Stimulated activated CD4-positive, alpha-beta T cell treated with anti-CD3 and anti-CD28 coated beads, Interleukin-12 subunit alpha, Interleukin-12 subunit beta, amount 100 ng/mL, for 4 hours (primary cell): ENCODE data around the gene GRM1.

Experiments used
- DNase-seq: peaks from one replicate; pipeline ENCODE4 v3.0.0-alpha.2; 2020

Gene GRM1

DNA sequence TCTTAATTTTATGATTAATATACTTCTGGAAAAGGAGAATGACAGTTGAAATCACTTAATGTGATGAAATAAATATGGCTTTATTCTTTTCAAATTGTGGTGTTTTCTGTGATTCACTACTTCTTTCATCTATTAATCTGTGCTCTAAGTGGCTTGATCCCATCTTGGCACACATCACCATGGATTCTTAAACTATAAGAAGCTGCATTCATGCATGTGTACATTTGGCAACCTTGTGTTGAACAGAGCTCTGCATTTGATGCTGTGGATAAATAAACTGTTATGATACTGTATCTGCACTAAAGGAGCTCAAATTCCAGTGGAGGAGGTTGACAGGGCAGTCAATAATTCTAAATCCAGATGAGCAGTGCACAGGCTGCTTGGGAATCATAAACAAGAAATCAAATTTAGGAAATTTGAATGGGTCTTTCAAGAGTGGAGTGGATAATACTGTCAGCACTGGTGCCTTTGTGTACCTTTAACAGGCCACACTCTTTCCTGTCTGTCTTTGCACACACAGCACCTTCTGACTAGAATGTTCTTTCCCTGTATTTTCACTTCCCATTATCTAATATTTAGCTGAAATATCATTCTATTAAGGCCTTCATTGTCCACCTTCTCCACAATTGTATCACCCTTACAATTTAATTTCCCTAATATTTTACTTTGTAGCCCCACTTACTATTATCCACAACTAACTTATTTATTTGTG is 252.9 kb downstream of the GRM1 start:
- no peak for DNase-seq

DNA sequence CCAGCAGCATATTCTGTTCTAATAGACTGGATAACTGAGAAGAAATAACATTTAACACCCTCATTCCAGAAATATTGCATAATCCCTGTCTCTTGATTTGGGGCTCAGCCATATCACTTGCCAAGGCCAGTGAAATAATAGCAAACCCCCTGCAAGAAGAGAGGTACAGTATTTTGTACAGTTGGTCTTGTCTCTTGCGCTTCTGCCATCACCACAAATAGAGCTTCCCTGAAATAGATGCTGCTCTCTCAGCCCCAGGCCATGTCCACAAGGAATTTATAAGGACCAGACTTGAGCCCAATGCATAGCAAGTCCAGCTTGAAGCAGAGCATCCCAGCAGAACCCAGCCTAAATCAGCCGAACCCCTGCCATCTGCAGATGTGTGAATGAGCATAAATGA is 254.0 kb downstream of the GRM1 start:
- DNase-seq = no peak

DNA sequence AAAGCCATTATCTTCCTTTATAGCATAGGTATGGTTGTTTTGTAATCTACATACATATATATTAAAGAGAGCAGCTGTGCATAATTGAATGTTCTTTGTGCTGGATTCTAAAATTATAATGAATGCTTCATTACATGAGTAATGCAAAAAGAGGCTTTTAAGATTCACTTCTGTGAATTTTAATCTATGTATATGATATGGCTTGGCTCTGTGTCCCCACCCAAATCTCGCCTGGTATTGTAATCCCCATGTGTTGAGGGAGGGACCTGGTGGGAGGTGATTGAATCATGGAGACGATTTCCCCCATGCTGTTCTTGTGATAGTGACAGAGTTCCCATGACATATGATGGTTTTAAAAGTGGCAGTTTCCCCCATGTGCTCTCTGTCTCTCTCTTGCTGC is 255.4 kb downstream of the GRM1 start:
- no peak for DNase-seq

DNA sequence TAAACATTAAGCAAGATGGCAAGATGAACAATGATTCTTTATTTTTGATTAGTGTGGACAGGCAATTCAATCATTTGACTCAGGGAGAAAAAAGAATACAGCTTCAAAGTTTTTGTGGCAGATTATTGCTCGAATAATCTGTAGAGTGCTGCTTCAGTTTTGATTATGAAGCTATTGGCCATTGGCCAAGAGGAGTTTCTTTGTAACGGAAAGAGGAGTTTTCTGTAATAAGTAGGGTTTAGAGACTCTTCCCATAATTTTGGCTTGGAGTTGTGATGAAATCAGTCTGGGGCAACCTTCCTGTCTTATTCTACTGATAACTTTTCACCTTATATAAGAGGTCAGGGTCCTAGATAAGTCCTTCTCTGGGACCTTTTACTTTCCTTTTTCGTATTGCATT is 258.1 kb downstream of the GRM1 start:
- no peak for DNase-seq

DNA sequence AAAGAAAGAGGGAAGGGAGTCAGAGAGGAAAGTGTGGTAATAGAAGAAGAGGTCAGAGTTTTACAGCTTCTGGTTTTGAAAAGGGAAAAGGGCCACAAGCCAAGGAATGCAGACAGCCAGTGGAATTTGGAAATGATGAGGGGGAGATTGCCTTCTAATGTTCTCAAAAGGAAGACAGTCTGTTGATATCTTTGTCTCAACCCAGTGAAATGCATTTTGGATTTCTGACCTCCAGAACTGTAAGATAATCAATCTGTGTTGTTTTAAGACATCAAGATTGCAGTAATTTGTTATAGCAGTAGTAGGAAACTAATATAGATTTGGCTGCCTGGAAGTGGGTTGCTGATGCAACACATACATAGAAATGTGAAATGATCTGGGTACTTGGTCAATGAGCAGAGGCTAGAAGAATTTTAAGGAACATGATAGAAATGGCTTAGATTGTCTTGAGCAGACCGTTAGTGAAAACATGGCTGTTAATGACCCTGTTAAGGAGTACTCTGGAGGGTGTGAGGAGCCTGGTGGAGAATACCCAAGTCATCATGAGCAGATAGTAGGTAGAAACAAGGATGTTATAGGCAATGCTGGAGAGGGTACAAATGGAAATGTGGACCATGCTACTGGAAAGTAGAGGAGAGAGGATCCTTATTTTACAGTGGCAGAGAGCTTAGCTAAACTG is 259.0 kb downstream of the GRM1 start:
- DNase-seq = no peak

DNA sequence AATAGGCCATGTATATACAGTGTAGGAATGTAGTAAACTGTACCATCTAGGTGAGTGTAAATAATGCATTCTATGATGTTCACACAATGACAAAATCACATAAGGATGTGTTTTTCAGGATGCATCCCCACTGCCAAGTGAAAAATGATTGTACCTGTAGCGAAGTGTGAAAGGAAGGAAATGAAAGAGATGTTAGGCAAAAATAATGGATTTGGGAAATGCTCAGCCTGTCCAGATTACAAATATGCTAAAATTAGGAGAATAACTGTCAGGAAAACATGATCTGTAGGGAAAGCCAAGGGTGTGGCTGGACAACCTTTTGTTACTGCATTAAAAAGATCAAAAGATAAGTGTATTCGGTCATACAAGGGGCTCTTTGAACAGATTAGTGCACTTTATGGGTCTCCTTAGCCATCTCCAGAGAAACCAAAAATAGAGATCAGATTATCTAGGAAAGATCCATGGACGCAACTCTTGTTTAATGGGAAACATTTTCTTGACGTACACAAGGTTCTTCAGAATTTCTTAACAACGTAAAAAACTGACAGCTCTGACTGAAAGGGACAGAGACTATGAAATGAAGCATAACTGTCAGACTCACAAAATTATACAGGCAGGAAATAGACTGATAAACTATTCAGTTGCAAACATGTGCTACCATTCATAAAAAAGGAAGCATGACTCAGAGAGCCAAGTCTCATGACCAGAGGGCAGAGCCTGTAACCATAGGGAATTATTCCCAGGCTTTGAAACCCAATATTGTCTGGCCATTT is 261.1 kb downstream of the GRM1 start:
- DNase-seq = no peak

DNA sequence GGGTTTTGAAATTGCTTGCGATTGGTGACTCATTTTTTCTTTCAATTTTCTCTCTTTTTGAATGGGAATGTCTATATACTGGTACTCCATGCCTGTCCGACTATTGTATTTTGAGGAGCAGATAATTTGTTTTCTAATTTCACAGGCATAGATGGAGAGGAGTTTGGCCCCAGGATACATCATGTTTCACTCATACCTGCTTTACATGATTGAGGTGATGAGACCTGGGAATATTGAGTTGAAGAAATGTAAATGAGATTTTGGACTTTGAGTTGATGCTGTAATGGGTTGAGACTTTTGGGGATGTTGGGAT is 261.7 kb downstream of the GRM1 start:
- DNase-seq = no peak

DNA sequence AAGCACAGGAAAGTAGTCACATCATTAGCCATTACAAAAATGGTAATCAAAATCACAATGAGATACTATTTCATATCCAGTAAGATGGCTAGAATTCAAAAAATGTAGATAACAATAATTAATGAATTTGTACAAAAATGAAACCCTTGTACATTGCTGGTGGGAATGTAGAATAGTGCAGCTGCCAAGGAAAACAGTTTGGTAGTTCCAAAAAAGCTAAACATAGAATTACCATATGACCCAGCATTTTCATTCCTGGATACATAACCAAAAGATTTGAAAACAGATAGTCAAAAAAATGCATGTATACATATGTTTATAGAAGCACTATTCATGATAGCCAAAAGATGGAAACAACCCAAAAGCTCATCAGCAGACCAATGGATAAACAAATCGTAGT is 263.6 kb downstream of the GRM1 start:
- DNase-seq = no peak

DNA sequence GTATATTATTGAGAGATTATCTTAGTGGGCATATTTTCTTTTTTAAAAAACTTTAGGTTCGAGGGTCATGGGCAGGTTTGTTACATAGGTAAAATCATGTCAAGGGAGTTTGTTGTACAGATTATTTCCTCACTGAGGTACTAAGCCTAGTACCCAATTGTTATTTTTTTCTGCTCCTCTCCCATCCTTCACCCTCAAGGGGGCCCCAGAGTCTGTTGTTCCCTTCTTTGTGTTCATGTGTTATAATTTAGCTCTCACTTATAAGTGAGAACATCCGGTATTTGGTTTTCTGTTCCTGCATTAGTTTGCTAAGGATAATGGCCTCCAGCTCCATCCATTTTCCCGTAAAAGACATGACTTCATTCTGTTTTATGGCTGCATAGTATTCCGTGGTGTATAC is 266.8 kb downstream of the GRM1 start:
- no peak for DNase-seq

DNA sequence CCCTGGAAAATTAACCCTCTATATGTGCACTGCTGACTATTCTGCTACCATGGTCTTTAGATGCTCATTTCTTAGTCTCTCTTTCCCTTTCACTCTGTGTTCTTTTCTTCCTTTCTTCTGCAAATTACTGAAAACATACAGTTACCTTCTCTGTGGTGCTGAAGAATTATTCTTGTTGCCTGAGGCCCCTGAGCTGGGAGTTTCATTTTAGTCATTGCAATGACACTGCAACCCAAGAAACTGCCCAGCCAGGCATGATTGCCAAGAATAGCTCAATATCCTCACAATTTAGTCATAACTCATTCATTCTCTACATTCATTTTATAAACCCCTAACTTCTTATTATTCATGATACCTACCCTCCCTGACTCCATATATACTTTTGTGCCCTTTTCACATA is 269.0 kb downstream of the GRM1 start:
- no peak for DNase-seq

DNA sequence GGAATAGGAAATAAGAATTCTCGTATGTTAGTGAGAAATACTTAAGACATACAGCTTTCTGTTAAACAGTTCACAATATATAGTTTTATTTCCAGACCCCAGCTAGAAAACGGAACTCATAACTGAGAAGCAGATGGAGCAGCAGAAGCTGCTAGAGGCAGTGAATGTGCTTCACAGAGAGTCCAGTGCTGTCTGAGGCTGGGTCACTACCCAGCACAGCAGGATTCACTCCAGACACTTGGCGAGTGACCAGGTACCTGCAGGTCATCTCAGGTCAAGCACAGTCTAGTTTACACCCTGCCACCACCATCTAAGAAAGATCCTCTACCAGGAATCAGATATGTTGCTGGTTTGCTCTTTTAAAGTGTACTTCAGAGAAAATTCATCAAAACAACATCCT is 271.7 kb downstream of the GRM1 start:
- DNase-seq = no peak

DNA sequence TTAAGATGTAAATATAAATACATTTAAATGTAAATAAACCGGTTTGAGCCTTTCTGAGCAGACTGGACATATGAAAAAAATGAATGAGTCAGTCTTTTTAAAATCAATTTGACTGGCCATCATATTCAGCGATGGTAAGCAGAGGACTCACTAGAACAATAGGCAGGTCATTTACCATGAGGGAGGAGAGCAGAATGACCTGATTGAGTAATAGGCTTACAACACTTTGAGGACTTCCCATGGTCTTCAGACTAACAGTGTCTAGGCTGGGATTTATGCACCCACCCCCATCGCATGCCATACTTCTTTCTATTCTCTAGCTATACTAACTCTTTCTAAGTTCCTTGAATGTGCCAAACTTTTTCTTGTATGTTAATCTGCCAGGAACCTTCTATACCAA is 272.9 kb downstream of the GRM1 start:
- DNase-seq = no peak

DNA sequence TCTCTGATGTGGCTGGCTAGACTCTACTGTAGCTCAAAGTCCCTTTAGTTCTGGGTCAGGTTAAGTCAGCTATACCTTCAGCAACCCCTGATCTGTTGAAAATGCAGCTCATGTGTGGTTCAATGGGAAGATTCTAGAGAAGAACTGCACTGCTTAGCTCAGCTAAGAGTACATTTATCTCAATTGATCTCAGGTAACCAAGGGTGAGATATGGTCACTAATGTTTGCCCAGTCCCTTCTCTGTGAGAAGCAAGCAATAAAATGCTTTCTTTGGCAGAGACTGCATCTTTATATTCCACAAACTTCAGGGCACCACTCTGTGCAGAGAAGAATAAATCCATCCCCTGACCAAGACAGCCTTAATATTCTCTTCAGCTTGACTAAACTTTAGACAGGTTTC is 274.1 kb downstream of the GRM1 start:
- DNase-seq = no peak

DNA sequence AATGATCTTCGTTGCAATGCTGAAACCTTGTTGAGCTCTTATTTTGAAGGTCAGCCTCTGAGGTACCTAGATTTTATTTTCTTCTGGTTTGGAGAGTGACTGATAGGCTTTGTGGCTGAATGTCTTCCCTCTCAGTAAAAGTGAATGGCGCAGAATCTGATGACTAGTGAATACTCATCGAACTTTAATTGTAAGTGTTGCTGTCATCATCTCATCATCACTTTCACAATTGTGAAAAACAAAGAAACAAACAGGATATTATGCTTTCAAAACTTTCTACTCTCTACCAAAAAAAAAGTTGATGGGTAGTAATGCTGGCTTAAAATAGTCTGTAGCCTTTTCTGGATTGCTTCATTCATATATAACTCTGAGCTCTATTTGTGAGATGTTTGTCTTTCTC is 275.3 kb downstream of the GRM1 start:
- DNase-seq = no peak

DNA sequence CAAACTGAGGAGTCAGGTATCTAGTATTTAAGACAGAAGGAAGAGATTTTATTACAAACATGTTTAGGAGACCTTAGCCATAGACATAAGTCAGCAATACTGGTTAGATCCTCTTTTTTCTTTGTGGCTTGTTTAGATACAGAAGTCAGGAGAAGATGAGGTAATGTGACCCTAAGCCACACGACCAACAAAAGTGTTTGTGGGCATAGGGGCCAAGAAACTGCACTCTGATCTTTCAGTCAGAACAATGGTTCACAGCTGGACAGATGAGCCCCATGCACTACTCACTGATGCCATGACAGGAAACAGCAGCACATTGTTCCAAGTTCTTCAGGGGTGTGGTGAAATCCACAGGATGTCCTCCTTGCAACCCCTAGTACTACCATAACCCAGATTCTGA is 276.2 kb downstream of the GRM1 start:
- DNase-seq = no peak

DNA sequence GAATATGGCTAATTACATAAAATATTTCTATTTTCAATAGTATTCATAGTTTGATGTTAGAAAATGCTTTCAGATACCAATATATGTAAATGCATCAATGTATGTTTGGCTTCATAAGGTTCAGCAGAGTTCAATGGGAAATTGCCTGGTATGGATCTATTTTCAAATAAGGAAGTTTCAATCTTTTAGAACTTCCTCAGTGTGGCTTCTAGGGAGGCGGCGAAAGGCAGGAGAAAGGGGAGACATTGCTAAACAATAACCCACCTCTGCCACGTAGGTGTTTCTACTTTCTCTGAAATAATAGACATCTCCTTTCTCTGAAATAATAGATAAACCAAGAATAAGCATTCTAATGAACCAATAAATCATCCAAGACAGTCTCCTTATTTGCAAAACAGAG is 277.1 kb downstream of the GRM1 start:
- no peak for DNase-seq

DNA sequence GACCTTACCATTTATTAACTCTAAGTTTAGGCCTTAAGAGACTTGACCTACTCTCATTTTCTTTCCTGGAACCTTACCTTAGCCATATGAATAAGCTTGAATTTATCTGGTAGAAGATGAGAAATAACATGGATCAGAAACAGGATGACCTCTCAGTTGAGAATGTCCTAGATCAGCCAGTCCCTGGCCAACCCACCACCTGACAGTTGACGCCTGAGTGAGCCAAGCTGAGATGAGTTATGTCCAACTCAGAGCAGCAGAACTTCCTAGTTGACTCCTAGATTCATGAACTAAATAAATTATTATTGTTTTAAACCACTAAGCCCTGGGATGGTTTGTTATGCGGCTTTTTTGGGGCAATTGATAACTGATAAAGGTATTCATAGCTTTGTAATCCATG is 281.8 kb downstream of the GRM1 start:
- DNase-seq = no peak

DNA sequence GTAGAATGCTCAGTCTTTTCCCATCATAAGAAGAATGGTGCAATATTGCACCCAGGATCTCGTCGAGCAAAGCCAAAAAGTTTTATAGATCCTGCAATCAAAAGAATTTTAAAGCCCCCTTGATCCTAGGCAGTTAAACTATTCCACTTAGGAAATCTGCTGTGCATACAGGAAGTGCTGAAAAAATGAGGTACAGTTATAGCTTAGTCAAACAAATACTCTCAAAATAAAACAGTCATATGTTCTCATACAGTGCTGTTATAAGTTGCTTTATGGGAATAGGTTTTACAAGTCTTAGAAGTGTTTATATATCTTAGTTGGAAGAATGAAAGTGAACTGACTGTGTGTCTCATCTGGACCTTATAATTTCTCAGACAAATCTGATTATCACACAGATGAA is 282.2 kb downstream of the GRM1 start:
- no peak for DNase-seq

DNA sequence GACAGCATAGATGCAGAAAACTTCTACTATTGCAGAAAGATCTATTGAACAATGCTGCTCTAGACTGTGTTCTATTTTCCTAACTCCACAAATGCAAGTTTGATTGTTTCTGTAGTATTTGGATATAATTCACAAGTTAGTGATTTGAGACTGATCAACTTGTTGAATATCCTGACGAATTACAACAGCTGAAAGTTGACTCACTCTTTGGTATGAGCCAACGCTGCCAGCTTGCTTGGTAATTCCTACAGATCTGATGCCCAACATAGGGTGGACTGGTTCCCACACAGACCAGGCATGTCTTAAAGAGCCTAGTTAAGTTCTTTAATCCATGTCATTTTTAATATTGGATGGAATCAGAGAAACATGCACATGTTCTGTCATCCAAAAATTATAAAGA is 283.7 kb downstream of the GRM1 start:
- DNase-seq = no peak

DNA sequence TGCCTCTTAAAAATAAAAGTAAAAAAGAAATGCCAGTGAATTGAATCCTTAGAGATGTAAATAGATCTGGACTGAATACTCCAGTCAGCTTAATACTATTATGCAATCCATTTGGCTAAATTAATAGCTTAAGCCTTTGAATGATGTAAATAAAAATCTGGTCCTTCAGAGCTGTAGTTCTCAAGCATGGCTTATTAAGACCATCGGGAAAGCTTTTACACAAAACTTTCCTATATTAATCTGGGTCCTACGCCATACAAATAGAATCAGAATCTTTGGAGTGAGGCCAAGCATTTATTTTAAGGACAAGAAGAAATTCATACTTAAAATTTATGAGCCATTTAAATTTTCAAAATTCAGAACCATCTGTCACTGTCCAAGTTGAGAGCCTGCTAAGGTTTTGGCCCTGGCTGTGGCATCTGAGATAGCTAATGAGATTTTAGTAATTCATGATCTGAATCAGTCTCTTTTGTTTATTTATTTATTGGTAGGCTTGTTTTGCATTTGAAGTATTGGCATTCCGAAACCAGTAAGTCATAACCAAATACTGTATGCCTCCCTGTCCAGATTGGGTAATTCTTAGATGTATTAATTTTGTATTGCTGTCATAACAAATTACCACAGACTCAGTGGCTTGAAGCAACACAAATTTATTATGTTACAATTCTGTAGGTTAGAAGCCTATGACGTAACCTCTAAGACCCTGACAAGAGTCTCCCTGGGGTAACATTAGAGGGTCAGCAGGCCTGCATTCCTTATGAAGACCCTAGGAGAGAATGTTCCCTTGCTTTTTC is 286.7 kb downstream of the GRM1 start:
- DNase-seq = no peak

DNA sequence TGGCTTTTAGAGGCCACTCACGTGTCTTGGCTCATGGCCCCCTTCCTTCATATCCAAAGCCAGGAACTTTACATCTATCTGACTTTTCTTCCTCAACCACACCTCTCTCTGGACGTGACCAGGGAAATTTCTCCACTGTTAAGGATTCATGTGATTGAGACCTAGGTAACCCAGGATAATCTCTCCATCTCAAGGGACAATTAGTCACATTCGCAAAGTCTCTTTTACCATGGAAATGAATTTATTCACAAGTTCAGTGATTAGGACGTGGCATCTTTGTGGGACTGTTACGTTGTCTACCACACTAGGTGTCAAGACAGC is 287.3 kb downstream of the GRM1 start:
- DNase-seq = no peak

DNA sequence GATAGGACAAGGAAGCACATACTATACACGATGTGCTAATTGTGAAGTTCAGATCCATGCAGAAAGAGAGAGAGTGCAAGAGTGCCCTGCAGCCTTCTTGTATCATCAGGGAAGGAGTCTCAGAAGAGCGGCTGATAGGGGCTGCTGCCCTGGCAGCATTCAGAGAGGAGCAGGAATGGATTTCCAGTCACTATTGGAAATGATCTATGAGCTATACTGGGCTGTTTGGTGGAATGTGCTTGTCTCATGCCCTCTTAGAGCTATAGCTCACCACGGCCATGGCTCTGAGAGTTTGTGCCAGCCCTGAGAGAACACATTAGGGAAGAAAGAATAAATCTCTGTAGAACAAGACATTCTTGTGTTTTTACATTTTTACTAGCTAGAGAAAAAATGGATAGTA is 302.2 kb downstream of the GRM1 start:
- DNase-seq = no peak

DNA sequence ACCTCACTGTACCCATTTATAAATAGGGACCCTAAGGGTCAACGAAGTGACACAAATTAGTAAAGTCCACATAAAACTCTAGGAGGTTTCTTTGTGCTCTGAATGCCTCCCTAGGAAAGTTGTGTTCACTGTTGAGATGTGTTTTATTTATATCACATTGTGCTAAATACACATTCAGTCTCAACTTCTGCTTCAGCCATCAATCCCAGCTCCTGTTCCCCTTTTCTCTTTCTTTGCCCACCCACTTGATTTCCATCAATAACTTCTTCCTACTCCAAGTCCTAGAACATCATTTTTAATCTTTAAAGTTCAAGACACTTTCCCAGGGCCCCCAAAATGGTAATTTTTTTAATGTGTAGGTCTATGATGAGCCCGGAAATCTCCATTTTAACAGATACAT is 306.5 kb downstream of the GRM1 start:
- no peak for DNase-seq

DNA sequence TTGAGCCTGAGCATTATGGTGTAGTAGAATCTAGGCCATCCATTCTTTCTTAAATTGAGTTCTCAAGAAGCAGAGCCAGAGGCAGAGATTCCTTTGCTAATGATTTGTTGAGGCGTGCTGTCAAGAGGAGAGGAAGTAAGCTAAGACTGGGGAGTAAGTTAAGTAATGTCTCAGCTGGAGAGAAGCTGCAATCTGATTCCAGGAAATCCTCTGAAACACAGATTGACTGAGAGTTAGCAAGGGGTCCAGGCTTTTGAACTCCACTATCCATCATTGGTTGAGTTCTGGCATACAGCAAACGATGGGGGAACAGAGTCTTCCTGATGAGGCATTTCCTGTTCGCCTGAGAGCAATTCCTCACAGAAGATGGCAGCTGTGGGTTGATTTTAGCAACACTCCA is 307.3 kb downstream of the GRM1 start:
- no peak for DNase-seq
